GM19023 (cell line): Measurements from ENCODE around the gene OR5AU1.

ENCODE experiments used
- ATAC-seq: cut with Tn5 transposase; IDR thresholded peaks from one replicate; pipeline ENCODE4 v1.9.1; 2021; ENCODE audit warnings: mild to moderate bottlenecking, moderate library complexity; ENCODE audit not compliant: unreplicated experiment

OR5AU1 gene

GRCh38 chr14:21108791-21109190, 47.1 kb downstream of the OR5AU1 start:
- no peak for ATAC-seq

DNA sequence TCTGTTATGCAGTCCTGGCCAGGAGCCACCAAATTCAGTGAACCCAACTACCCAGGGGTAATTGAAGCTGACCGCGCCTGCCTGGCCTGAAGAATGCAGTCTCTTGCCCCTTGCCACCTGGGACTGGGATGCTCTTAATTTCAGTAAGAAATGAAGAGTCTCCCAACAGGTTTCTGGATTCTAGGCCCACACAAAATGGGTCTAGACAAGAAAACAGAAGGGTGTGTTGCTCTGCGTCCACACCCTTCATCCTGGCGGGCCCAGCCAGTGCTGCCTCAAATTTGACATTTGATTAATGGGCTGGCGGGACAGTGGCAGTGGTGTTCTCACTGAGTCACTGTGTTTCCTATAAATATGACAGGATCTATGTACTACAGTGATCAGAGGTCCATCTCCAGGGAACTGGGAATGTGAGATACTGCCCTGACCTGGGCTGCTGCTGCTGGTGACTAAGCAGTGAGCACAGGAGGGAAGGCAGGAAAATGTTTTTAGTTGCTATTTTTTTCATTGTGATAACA, 48.5 kb downstream of the OR5AU1 start:
- ATAC-seq = no peak

GRCh38 chr14:21106498-21107282, 49.2 kb downstream of the OR5AU1 start:
- ATAC-seq = no peak

- no peak for ATAC-seq
Observed at GRCh38 chr14:21106176-21106497, 49.7 kb downstream of the OR5AU1 start.

DNA sequence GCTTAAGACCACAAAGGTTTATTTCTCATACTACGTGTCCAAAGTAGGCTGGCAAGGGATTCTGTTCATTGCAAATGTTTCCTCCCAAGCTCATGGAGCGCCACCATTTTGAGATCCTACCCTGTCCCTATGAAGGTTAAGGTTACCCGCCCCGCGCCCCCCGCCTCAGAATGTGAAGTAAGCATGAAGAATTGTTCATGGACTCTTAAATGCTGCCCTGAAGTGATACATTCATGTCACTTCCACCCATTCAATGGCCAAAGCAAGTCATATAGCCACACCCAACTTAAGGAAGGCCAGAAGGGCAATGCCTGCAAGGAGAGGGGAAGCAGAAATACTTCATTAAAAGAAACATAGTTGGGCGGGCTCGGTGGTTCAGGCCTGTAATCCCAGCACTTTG, 50.8 kb downstream of the OR5AU1 start:
- no peak for ATAC-seq
